Astrocyte of the hippocampus (primary cell): ENCODE measurements around the gene AANAT.

ENCODE experiments used
- DNase-seq: peaks from one replicate; pipeline ENCODE4 v3.0.0; 2011; ENCODE audit warnings: low read depth, low spot score

The AANAT gene

GRCh38 chr17:76490112-76490710 lies 22.8 kb downstream of the AANAT start:
- no peak for DNase-seq

DNA sequence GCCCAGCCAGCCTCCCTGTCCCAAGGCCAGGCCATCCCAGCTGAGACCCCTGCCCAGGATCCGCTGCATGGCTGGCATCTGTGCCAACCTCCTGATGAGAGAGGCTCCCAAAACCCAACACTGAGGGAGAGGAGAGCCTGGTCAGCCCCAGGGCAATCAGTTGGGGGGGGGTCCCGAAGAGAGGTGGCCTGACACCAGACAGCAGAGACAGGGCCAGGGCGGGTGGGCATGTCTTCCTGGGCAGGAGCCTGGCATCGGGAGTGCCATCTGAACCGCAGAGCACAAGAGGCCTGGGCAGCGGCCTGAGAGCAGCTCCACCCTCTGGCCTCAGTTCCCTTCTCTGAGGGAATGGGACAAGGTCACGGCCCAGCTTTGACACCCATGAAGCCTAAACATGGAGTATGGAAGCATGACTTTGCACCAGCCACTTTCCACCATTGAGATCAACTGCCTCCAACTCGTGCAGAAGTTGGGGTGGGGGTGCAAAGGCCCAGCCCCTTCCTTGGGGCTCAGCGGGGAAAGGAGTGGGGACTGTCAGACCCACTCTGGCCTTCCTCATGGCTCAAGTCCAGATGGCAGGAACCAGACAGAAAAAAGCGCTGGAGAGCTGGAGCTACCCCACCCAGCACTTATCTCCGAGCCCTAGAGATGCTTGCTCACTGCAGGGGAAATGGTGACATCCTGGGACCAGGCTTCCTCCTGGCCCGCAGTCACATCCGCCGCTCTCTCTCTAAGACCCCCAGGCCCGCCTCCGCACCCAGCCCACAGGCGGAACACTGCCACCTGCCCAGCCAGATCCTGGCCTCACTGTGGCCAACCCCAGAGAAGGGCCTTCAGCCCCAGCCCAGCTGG lies 24.1 kb downstream of the AANAT start:
- DNase-seq = no peak

DNA sequence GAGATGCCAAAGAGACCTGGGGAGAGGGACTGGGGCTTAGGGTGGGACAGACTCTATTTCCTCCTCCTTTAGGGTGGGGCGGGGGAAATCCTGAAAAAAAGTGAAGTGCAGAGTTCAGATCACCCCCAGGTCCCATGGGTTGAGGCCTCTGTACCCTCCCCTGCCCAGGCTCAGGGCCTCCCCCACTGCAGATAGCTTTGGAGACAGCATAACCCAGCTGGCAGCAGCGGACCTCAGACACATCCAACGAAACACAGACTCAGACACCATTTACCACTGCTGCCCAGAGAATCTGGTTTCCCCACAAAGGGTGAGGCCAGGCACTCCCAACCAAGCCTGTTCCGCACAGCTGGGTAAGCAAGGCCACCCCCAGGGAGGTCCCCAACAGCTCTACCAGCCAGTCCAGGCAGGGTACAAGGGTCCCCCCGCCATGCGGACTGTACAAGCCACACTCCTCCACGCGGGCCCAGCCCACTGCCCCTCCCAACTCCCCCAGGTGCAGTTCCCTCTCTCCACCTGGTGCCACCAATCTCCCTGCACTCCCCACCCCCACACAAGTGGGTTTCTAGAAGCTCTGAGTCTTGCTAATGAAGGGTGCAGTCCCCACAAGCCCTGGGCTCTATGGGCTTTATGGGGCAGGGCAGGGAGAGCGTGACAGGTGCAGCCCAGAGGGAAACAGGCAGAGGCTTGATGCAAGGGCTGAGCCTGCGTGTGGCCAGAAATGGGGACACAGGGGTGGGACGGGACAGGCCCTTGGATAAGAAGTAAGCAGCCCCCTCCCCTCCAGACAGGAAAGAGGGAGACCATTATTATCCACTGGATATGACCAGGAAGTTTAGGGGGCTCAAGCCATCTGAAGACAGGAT lies 25.0 kb downstream of the AANAT start:
- DNase-seq = no peak

DNA sequence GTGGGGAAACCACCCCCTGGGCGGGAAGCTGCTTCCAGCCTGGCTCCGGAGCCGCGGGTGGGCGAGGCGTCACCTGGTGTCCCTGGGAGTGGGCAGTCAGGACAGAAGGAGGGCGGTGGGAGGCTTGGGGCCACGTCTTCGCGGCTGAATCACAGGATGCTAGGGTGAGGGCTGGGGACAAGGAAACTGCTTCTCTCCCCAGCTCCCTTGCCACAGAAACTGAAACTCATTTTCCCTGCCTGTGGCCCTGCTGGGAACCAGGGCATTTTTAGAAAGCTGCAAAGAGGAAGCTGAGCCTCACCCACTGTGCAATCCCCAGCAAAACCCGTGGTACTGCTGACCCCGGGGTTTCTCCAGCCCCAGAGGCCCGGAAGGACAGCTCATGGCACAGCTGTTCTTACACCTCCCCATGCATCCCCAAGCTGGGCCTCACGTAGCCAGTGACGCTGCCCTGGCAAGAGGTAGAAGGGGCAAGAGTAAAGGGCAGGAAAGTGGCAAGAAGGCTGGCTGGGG lies 25.6 kb downstream of the AANAT start:
- peak; percentile 48 for DNase-seq

DNA sequence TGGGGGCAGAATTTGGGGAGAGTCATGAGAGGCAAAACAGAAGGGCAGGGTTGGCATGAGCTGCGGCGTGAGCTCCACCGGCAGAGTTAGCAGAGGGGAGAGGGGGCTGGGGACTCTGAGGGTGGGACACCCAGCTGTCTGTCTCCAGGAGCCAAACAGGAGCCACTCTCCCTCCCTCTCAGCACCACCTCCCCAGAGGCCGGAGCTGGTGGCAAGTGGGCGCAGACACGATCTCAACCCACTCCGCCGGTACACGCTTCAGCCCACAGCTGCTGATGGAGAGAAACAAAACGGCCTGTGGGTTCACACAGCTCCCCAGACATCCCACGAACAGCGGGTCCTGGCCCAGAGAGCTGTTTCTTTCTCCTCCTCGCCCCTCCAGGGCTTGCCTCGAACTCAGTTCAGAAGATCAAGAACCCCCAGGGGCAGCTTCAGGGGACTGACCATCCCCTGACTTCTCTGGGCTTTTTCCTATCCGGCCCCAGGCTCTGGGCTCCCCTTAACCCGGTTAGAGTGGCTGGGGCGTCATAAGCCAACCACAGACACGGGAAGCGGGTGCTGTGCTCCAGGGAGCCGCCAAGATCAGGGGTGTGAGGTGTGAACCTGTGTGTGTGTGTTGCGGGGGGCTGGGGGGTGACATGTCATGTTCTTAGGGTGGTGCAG lies 26.2 kb downstream of the AANAT start:
- DNase-seq = no peak

GRCh38 chr17:76495663-76496400 lies 28.4 kb downstream of the AANAT start:
- DNase-seq = no peak

- no peak for DNase-seq
Observed at GRCh38 chr17:76496464-76496863, 29.1 kb downstream of the AANAT start.

- no peak for DNase-seq
Observed at GRCh38 chr17:76497699-76497978, 30.2 kb downstream of the AANAT start.

DNA sequence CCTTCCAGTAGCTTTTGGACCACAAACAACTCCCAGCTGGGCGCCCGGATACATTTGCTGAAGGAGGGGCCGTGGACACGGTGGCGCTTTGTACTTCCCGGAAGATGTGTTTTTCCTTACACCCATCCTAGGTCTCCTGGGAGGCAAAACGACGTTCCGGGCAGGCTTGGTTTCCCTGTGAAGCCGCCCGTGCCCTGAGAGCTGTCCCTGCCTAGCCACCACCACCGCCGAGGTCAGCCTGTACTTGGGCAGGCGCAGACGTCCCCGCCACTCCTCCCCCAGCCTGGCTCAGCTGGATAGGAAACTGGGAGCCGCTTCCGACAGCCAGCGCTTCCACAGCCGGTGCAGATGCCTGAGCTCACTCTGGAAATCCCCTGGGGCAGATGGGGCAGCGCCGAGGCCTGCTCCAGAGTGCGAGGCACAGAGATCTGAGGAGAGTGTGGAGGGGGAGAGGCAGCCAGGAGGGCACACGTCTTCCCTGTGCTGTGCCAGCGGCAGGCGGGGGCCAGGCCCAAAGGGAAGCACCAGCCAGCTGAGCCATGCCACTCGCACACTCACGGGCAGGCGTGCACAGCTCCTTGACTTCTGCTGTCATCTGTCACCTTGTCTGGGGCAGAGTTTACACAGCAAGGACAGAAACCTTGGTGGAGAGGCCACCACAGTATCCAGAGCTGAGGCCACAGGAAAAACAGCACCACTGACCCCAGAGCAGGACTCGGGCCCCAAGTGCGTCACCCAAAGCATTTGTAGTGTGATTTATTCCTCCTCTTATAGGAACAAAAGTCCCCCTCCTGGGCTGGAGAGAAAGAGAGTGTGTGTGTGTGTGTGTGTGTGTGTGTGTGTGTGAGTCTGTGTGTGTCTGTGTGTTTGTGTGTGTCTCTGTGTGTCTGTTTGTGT lies 30.8 kb downstream of the AANAT start:
- peak; percentile 90 for DNase-seq

GRCh38 chr17:76498876-76499251 lies 31.5 kb downstream of the AANAT start:
- DNase-seq = no peak

- peak; percentile 48 for DNase-seq
Observed at GRCh38 chr17:76499267-76499667, 31.9 kb downstream of the AANAT start.

DNA sequence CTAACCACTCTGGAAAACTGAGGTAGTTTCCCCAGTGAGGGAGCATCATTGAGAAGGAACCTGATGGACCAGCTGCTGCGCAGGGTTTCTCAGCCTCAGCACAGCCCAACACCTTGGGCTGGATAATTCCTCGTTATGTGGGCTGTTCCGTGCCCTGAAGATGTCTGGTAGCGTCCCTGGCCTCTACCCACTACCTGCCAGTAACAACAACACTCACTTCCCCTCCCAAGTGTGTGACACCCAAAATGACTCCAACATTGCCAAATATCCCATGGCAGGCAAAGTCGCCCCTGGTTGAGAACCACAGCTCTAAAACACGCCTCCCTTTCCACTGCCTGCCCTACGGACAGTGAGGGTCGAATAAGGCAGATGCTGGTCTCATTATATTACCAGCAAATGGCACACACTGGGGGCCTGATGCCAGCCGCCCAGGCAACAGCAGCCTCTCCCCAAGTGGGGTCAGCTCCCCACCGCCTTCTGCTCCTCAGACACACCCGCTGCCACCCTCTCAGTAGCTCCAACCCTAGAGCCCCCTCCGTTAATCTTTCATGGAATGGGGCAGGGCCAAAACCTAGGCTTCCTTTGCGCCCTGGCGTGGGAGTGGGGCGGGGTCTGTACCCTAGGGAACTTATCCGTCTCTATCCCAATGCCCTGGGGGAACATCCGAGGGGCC lies 32.8 kb downstream of the AANAT start:
- DNase-seq = no peak

GRCh38 chr17:76500747-76501017 lies 33.3 kb downstream of the AANAT start:
- no peak for DNase-seq

DNA sequence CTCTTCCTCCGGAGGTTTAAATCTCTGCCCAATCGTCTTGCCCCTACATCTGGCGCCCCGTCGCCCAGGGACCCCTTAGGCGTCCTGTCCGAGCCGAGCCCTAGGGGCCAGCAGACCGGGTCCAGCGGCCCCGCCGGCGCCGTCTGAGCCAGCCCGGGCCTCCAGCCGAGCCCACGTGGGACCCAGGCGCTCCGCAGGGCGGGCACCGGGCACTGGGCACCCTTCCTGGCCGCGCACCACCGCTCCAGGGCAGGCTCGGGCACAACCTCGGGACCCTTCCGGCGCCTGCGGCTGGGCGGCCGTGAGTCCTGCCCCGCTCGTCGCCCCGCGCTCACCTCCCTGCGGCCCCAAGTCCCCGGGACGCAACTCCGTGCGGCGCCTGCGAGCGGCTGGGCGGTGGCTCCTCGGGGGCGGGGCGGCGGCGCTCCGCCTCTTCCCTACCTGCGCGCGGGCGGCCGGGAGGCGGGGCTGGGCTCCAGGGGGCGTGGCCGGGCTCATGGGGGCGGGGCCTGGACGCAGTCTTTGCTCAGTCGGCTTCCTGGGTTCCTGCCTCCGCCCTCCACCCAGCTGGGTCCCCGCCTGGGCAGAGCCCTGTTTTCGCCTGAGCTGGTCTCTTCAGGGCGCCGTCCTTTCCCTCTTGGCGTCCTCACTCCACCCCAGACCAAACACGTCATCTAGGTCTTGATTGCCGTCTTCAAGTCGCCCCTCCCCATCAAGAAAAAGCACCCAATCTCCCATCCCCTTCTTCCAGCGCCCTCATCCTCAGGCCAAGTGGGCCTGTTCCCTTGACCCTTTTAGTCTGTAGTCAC lies 33.8 kb downstream of the AANAT start, which contains the start of gene RHBDF2:
Gene RHBDF2 (minus strand): TSS at position 406 of the 809 bp plus-strand sequence. CDS start 19,899 bp downstream, outside the sequence.
- DNase-seq = peak; percentile 92

DNA sequence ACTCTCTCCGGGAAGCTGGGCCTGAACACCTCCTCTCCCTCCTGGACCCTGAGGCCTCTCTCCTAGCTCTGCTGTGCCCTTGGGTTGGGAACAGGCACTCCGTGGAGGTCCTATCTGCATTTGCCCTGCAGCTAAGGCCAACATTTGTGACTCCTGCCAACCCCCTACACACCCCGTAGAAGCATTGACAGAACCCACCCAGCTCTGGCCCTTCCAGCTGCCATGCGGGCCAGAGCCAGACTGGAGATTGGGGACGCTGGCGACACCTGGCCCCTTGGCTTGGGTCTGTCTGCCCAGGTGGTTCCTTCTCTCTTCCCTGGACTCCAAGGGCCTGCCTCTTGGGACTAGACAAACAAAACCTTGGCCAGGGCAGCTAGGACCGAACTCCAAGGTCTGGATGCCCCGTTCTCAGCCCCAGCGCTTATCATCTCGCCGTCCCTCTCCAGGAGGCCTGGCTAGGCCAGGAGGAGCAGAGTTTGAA lies 34.5 kb downstream of the AANAT start:
- no peak for DNase-seq

GRCh38 chr17:76502341-76503211 lies 35.2 kb downstream of the AANAT start:
- no peak for DNase-seq

- DNase-seq = no peak
Observed at GRCh38 chr17:76504117-76504516, 36.7 kb downstream of the AANAT start.
